IMR-90 (cell line): ENCODE measurements around the gene SLC30A1. TPM values are rescaled to one million over a fixed set of nuclear protein-coding genes. Genes with fewer than 3 reads are reported as not detected.
A peak's percentile ranks its signal among the peaks of the same experiment; 100 is the strongest.

Experiments used
- ATAC-seq: fragments of 200-7000 bp; cut with Tn5 transposase; 2 replicates; pipeline ENCODE4 v1.9.1; 2020; ENCODE audit warnings: low read depth, mild to moderate bottlenecking, moderate library complexity
- BruUV-seq: library from RNA; stranded (reverse); fragments of 400-500 nt; replicated peaks from 2 replicates; lab custom pipeline; 2021; lab: Mats Ljungman, UMichigan
- CTCF ChIA-PET: fragments of 300-600 bp; formaldehyde crosslinking; extraction: SDS; loops from one replicate; lab custom pipeline; 2021; ENCODE audit warnings: antibody characterized with exemption; lab: Yijun Ruan, JAX
- POLR2A ChIA-PET: fragments of 300-600 bp; sonication (Branson Sonifier 250); formaldehyde crosslinking; loops from one replicate; lab custom pipeline; 2022; ENCODE audit warnings: antibody characterized with exemption; ENCODE audit not compliant: unreplicated experiment; lab: Charles Lee
- DNase-seq: peaks from one replicate; pipeline ENCODE4 v3.0.0; 2013
- H2AFZ ChIP-seq: replicated peaks from 2 replicates; pipeline ENCODE3; 2013; ENCODE audit warnings: low read length, mild to moderate bottlenecking; ENCODE audit not compliant: poor library complexity
- H2AK5ac ChIP-seq: 2 replicates; pipeline ENCODE4 v1.6.1; 2013; ENCODE audit warnings: low read depth, low read length, inconsistent platforms
- H2AK9ac ChIP-seq: replicated peaks from 2 replicates; pipeline ENCODE3; 2013; ENCODE audit warnings: mild to moderate bottlenecking, low read depth, low read length, moderate library complexity; ENCODE audit not compliant: poor library complexity
- H2BK120ac ChIP-seq: 2 replicates; pipeline ENCODE4 v1.6.1; 2013; ENCODE audit warnings: low read depth, low read length, inconsistent platforms
- H2BK15ac ChIP-seq: 3 replicates; pipeline ENCODE4 v1.6.1; 2013; ENCODE audit warnings: low read depth, low read length, inconsistent platforms
- H2BK20ac ChIP-seq: 2 replicates; pipeline ENCODE4 v1.6.1; 2013; ENCODE audit warnings: low read depth, mild to moderate bottlenecking, inconsistent platforms, low read length, moderate library complexity
- H2BK5ac ChIP-seq: 2 replicates; pipeline ENCODE4 v1.6.1; 2013; ENCODE audit warnings: mild to moderate bottlenecking, low read depth, low read length, inconsistent platforms; ENCODE audit not compliant: poor library complexity, severe bottlenecking
- H3K14ac ChIP-seq: replicated peaks from 2 replicates; pipeline ENCODE4 v1.6.1; 2013; ENCODE audit warnings: low read depth, low read length, inconsistent platforms
- H3K18ac ChIP-seq: 2 replicates; pipeline ENCODE4 v1.6.1; 2013; ENCODE audit warnings: low read depth, low read length, control low read depth
- H3K23ac ChIP-seq: 2 replicates; pipeline ENCODE4 v1.6.1; 2013; ENCODE audit warnings: low read depth, low read length, inconsistent platforms
- H3K27ac ChIP-seq: 2 replicates; pipeline ENCODE4 v1.5.1; 2013; ENCODE audit warnings: mild to moderate bottlenecking, control low read depth, low read length; ENCODE audit not compliant: insufficient read depth
- H3K27me3 ChIP-seq: 2 replicates; pipeline ENCODE4 v1.6.1; 2013; ENCODE audit warnings: low read length; ENCODE audit not compliant: control insufficient read depth, insufficient read depth
- H3K36me3 ChIP-seq: 2 replicates; pipeline ENCODE4 v1.6.1; 2013; ENCODE audit warnings: low read length, mixed read lengths; ENCODE audit not compliant: control insufficient read depth, insufficient read depth
- H3K4ac ChIP-seq: 2 replicates; pipeline ENCODE4 v1.6.1; 2013; ENCODE audit warnings: low read depth, low read length, inconsistent platforms
- H3K4me1 ChIP-seq: 2 replicates; pipeline ENCODE4 v1.6.1; 2013; ENCODE audit warnings: low read length, mixed read lengths; ENCODE audit not compliant: control insufficient read depth, insufficient read depth
- H3K4me2 ChIP-seq: 2 replicates; pipeline ENCODE4 v1.6.1; 2013; ENCODE audit warnings: low read depth, mild to moderate bottlenecking, control low read depth, low read length, moderate library complexity
- H3K4me3 ChIP-seq: 2 replicates; pipeline ENCODE4 v1.5.1; 2013; ENCODE audit warnings: low read depth, mild to moderate bottlenecking, control low read depth, low read length, moderate library complexity; ENCODE audit not compliant: insufficient read depth
- H3K56ac ChIP-seq: 2 replicates; pipeline ENCODE4 v1.6.1; 2013; ENCODE audit warnings: low read length, inconsistent platforms; ENCODE audit not compliant: insufficient read depth; ENCODE audit errors: extremely low read depth
- H3K79me1 ChIP-seq, 2 experiments: 2 replicates each; pipeline ENCODE4 v1.6.1; 2013; ENCODE audit warnings: low read length in 2 of 2, inconsistent platforms in 1 of 2, low read depth in 1 of 2
- H3K9ac ChIP-seq: 2 replicates; pipeline ENCODE4 v1.6.1; 2013; ENCODE audit warnings: low read depth, low read length, control low read depth
- H3K9me1 ChIP-seq: 2 replicates; pipeline ENCODE4 v1.6.1; 2013; ENCODE audit warnings: low read length, inconsistent platforms; ENCODE audit not compliant: insufficient read depth
- H3K9me3 ChIP-seq: 2 replicates; pipeline ENCODE4 v1.6.1; 2013; ENCODE audit warnings: low read length; ENCODE audit not compliant: control insufficient read depth, insufficient read depth
- H4K20me1 ChIP-seq: 2 replicates; pipeline ENCODE4 v1.6.1; 2013; ENCODE audit warnings: low read length, inconsistent platforms; ENCODE audit not compliant: insufficient read depth
- H4K5ac ChIP-seq: 2 replicates; pipeline ENCODE4 v1.6.1; 2013; ENCODE audit warnings: mild to moderate bottlenecking, low read depth, low read length, control low read depth
- H4K8ac ChIP-seq, 2 experiments: 2 replicates each; pipeline ENCODE4 v1.6.1; 2013; ENCODE audit warnings: low read depth in 2 of 2, low read length in 2 of 2, control low read depth in 1 of 2, inconsistent platforms in 1 of 2
- H4K91ac ChIP-seq: 2 replicates; pipeline ENCODE4 v1.6.1; 2013; ENCODE audit warnings: low read depth, low read length, inconsistent platforms; ENCODE audit not compliant: insufficient read depth
- CEBPB ChIP-seq: IDR thresholded peaks from 2 replicates; pipeline ENCODE4 v1.6.1; 2012; ENCODE audit warnings: low read depth, low read length, improper control_type of control experiment
- FOS ChIP-seq: fragments of 150-350 bp; IDR thresholded peaks from 2 replicates; pipeline ENCODE4 v1.6.1; 2016; ENCODE audit warnings: low read depth, low read length
- MXI1 ChIP-seq: IDR thresholded peaks from 2 replicates; pipeline ENCODE4 v1.6.1; 2012; ENCODE audit warnings: low read depth, mild to moderate bottlenecking, low read length, moderate library complexity, borderline replicate concordance
- NFE2L2 ChIP-seq: fragments of 150-350 bp; IDR thresholded peaks from 2 replicates; pipeline ENCODE4 v1.6.1; 2016; ENCODE audit warnings: low read depth, mild to moderate bottlenecking, low read length
- POLR2A ChIP-seq: IDR thresholded peaks from 2 replicates; pipeline ENCODE4 v1.6.1; 2012; ENCODE audit warnings: mild to moderate bottlenecking, low read depth, low read length
- RAD21 ChIP-seq: IDR thresholded peaks from 2 replicates; pipeline ENCODE4 v1.6.1; 2012; ENCODE audit warnings: low read length, improper control_type of control experiment
- SMC3 ChIP-seq: fragments of 150-350 bp; IDR thresholded peaks from 2 replicates; pipeline ENCODE4 v1.6.1; 2016; ENCODE audit warnings: low read depth, mild to moderate bottlenecking, antibody characterized with exemption, low read length, moderate library complexity
- WGBS, 2 experiments: methylation state at CpG; one replicate each; pipeline versions ENCODE4 v1.1.5 to v1.1.7; 2013; ENCODE audit warnings: missing lambda C conversion rate in 2 of 2; ENCODE audit not compliant: insufficient read length in 1 of 2; ENCODE audit errors: extremely low coverage in 2 of 2; 5-methylcytosine and 5-hydroxymethylcytosine counted together
- dilution Hi-C: fragments of 300-500 bp; cut with HindIII; formaldehyde crosslinking; loops from one replicate; pipeline ENCODE4 v1.14.3; 2018; ENCODE audit warnings: low sequenced_read_pairs; ENCODE audit not compliant: unreplicated experiment
- in situ Hi-C: fragments of 300-500 bp; cut with MboI; formaldehyde crosslinking; loops from 3 replicates; pipeline ENCODE4 v1.14.3; 2019; ENCODE audit warnings: low sequenced_read_pairs, inconsistent platforms, mixed read lengths
- intact Hi-C: fragments of 100-400 bp; cut with micrococcal nuclease; formaldehyde crosslinking; loops from 2 replicates; pipeline ENCODE4 v1.10.0; 2022
- polyA plus RNA-seq, 3 experiments: library from polyadenylated mRNA; depleted of rRNA; stranded (reverse); fragments of >200 nt; gene quantifications; 2 replicates each; pipeline ENCODE4 v1.2.3, GENCODE V29; 2012; ENCODE audit warnings: low replicate concordance in 1 of 3
- total RNA-seq: library from RNA; depleted of rRNA; stranded (reverse); fragments of >200 nt; gene quantifications from 2 replicates; pipeline ENCODE4 v1.2.3, GENCODE V29; 2012
- TF ChIP-seq, protein P1 (sequence below): fragments of 150-350 bp; IDR thresholded peaks from 2 replicates; pipeline ENCODE4 v1.6.1; 2016; ENCODE audit warnings: low read depth, mild to moderate bottlenecking, low read length, moderate library complexity, borderline replicate concordance
- TF ChIP-seq, protein P2 (sequence below): fragments of 150-350 bp; IDR thresholded peaks from 2 replicates; pipeline ENCODE4 v1.6.1; 2017; ENCODE audit warnings: mild to moderate bottlenecking, antibody characterized with exemption, low read length, low read depth
- TF ChIP-seq, protein P3 (sequence below): conservative IDR thresholded peaks from 2 replicates; pipeline ENCODE4 v1.5.1; 2012; ENCODE audit warnings: mild to moderate bottlenecking, low read depth, low read length, improper control_type of control experiment

Gene SLC30A1
- total and polyA plus RNA-seq, 2 of the 4 experiments (the other 2 are of a cell fraction): 5.4 to 8.4 TPM

DNA sequence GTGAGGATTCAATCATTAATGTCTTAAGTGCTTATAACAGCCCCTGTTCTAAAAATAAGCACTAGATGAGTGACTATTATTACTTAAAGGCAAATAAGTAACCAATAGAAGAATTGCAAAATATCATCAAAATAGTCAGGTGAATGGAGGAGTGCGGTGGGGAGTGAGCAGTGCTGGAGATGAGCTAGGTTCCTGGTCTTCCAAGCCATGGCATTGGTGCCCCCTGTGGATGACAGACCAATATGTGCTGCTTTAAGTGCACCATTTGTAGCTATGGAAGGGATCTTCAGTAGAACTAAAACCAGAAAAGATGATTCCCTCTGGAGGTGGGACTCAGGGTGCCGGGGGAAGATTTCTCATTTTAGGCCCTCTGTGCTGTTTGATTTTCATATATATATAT, 46.1 kb upstream of the SLC30A1 start:
- no peak overlapping the region for H2BK5ac ChIP-seq
- H3K9me1 ChIP-seq: peaks cover 2% of the 10 kb centered on the region; the same call in 1 of the 2 replicates
- no peaks in the 10 kb centered on the region for H3K79me1 ChIP-seq
- CTCF ChIA-PET: interaction anchor here (0.5 to 1.1 kb wide), 7 partner anchors 8 to 92 kb away, joined by 3 to 5 read pairs (median 4); partner anchors contain the start of gene SLC30A1
- no peak overlapping the region for H4K8ac ChIP-seq
- no CpG with 5 or more reads among the region's 2 CpGs for WGBS, 2 experiments
- no peak overlapping the region for H3K27ac ChIP-seq
- H3K56ac ChIP-seq: no peak overlapping the region
- H3K4ac ChIP-seq: no peak overlapping the region
- peak; percentile 62 for ATAC-seq
- H4K91ac ChIP-seq: no peak overlapping the region
- dilution Hi-C loops: no loop called here
- in situ Hi-C loops: no loop called here
- H2AK5ac ChIP-seq: no peak overlapping the region
- no peak overlapping the region for H2AK9ac ChIP-seq
- no peak overlapping the region for H3K18ac ChIP-seq
- H3K4me1 ChIP-seq: peaks cover 3% of the 10 kb centered on the region; the same call in 1 of the 2 replicates
- POLR2A ChIA-PET: interaction anchor here (0.6 kb wide), 1 partner anchor 47 kb away, joined by 6 read pairs; no protein-coding TSS in a partner anchor
- H4K20me1 ChIP-seq: no peaks in the 10 kb centered on the region
- no peak overlapping the region for H3K4me3 ChIP-seq
- H3K9ac ChIP-seq: no peak overlapping the region
- DNase-seq: peak; percentile 51
- intact Hi-C loops: loop anchor here (1.0 kb wide), 1 partner anchor 110 kb away; no protein-coding TSS in a partner anchor
- no peaks in the 10 kb centered on the region for H3K9me3 ChIP-seq
- no peak overlapping the region for H2BK20ac ChIP-seq
- H2AFZ ChIP-seq: no peak overlapping the region
- BruUV-seq: no TSS peak
- no peak overlapping the region for H3K4me2 ChIP-seq
- no peak overlapping the region for H3K14ac ChIP-seq
- no peaks in the 10 kb centered on the region for H3K27me3 ChIP-seq
- no peak overlapping the region for H2BK15ac ChIP-seq
- no peak overlapping the region for H4K5ac ChIP-seq
- no peak overlapping the region for H3K23ac ChIP-seq
- H2BK120ac ChIP-seq: no peak overlapping the region
- H3K36me3 ChIP-seq: no peaks in the 10 kb centered on the region
- TF ChIP-seq, protein P1, sequence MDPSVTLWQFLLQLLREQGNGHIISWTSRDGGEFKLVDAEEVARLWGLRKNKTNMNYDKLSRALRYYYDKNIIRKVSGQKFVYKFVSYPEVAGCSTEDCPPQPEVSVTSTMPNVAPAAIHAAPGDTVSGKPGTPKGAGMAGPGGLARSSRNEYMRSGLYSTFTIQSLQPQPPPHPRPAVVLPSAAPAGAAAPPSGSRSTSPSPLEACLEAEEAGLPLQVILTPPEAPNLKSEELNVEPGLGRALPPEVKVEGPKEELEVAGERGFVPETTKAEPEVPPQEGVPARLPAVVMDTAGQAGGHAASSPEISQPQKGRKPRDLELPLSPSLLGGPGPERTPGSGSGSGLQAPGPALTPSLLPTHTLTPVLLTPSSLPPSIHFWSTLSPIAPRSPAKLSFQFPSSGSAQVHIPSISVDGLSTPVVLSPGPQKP: no peak
- TF ChIP-seq CEBPB (no peak), NFE2L2 (no peak), MXI1 (no peak), RAD21 (peak; percentile 62), POLR2A (no peak), SMC3 (peak; percentile 41), FOS (no peak)
- TF ChIP-seq, protein P2, sequence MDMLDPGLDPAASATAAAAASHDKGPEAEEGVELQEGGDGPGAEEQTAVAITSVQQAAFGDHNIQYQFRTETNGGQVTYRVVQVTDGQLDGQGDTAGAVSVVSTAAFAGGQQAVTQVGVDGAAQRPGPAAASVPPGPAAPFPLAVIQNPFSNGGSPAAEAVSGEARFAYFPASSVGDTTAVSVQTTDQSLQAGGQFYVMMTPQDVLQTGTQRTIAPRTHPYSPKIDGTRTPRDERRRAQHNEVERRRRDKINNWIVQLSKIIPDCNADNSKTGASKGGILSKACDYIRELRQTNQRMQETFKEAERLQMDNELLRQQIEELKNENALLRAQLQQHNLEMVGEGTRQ: no peak
- TF ChIP-seq, protein P3, sequence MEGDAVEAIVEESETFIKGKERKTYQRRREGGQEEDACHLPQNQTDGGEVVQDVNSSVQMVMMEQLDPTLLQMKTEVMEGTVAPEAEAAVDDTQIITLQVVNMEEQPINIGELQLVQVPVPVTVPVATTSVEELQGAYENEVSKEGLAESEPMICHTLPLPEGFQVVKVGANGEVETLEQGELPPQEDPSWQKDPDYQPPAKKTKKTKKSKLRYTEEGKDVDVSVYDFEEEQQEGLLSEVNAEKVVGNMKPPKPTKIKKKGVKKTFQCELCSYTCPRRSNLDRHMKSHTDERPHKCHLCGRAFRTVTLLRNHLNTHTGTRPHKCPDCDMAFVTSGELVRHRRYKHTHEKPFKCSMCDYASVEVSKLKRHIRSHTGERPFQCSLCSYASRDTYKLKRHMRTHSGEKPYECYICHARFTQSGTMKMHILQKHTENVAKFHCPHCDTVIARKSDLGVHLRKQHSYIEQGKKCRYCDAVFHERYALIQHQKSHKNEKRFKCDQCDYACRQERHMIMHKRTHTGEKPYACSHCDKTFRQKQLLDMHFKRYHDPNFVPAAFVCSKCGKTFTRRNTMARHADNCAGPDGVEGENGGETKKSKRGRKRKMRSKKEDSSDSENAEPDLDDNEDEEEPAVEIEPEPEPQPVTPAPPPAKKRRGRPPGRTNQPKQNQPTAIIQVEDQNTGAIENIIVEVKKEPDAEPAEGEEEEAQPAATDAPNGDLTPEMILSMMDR: peak; percentile 52
